NCI-H748 (cell line): ENCODE measurements around the gene PDZRN3.

Source experiments
- DNase-seq: peaks from one replicate; lab custom pipeline; 2025; ENCODE audit not compliant: unreplicated experiment; lab: John Stamatoyannopoulos, UW

PDZRN3 gene

DNA sequence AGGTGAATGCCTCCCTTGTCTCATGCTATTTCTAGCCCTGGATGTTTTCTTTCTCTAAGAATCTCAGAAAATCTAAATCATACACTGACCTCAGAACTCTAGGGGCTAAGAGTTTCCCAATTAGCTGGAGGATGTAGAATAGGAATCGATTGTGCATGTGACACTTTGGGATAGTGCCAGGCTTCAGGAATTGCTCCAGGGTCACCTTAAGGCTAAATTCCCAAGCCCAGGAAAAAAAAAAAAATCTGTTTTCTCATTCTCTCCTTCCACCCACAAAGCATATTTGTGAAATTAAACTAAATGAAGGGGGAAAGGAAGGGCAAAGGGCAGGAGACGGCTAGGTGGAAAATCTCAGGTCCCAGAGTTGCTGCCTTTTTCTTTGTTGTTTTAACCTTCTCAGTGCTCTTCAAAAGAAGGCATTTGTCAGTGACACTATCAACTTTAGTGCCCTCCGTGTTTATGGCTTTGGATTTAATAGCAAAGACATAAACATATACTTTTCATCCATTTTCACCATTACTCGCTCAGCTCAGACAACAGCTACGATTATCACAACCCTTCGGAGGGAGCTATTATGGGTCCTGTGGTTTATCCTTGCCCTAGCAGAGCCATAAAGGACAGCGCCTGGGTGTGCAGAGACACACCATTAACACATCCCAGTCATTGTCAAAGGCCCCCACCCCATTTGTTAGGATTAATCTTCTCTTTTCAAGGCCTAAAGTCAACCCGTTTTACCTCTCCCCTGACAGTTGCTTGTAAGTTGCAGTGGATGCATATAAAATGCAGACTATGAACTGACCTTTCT lies 271.7 kb downstream of the PDZRN3 start:
- DNase-seq, result no peak

DNA sequence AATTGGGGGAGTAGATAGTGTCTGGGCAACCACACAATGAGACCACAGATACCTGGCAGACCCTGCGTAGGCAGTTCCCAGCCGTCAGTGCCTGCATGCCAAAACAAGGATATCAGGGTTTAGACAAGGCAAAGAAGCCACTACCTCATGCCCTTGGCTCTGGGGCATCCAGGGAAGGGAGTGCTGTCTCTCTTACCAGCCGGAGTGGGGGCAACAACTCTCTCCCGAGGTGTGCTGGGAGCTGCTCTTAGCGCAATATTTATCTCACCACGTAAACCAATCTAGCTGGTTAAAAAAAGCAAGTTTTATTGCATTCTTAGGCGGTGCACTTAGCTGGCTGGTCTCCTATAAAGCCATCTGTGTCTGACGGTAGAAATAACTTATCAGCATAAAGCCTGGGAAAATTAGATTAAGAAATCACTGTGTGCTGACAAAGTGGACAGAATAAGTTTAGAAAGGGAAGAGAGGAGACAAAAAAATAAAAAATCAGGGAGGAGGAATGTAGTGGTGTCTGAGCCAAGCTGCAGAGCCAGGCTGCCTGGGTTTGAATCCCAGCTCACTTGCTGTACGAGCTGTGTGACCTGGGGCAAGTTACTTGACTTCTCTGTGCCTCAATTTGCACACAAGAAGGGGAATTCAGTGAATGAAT lies 273.2 kb downstream of the PDZRN3 start:
- DNase-seq, result no peak

DNA sequence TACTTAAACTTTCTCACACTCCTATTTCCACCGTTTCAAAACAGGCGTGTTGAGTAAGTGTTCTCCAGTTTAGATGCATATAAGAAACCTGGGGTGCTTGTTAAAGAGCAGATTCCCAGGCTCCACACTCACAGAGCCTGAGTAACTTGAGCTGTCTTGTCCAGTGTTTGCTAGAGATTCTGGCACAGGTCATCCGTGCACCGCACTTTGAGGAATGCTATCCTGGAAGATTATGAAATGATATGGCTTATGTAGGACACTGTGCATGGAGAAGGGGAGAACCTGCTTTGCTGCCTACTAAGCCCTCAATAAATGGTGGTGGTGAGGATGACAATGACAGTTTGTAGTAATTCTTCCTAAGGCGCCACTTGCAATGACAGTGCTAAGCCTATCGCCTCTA lies 273.7 kb downstream of the PDZRN3 start:
- no peak for DNase-seq

DNA sequence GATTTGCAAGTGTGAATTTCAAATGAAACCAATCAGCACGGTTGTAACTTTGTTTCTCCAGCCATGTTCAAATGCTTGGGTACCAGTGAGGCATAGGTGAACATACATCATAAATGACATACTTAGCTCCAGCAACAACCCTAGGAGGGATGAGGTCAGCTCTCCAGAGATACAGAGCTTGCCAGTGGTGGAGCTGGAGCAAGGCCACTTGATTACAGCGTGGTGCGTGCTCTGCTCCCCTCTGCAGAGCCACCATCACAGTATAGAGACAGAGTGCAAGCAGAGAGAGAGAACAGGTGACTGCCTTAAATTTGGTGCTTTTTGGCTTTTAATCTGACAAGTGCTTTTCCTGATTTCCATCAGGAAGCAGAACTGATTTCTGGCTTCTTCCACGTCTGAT lies 275.1 kb downstream of the PDZRN3 start:
- no peak for DNase-seq

DNA sequence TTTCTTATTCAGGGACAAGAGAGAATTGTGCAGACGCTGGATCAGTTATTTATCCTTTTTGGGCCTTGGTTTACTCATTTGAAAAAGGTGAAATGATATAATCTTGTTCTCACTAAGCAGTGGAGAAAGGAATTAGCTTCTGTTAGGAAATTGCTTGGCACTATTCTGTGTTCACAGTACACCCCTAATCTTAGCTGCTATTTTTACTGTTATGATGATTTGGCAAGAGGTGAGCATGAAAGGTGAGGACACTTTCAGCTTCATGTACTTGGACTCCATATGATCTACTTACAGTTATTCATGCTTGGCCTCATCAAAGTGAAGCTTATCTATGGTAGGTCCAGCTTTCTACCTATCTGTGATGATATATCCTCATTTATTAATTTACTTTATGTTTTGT lies 282.7 kb downstream of the PDZRN3 start:
- DNase-seq, result no peak

DNA sequence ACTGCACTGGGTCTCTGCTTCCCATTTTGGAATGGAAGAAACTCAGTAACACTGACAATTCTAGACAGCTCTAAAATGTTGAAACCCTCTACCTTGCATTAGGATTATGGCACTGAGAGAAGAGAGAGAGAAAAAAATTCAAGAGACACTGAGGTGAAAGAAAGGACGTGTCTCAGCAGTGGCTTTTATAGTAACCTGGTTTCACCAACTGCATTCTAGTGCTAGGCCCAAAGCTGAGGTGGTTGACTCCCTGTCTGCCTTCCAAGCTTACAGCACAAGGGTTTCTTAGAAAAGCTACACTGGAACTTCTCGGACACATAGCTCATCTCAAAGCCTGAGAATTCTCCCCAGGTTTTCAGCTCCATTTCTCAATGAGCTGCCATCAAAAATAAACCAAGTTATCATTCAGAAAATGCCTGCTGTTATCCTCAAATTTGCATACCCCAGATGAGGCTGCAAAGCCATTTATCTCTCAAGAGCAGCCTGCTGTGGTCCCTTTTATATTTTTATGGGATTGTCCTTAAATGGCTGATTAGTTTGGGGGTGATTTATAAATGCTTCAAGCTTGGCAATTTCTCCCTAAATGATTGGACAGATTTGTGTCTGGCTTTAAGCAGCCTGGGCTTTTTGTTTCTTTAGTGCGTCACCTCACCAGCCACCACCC lies 283.3 kb downstream of the PDZRN3 start:
- DNase-seq, result no peak

DNA sequence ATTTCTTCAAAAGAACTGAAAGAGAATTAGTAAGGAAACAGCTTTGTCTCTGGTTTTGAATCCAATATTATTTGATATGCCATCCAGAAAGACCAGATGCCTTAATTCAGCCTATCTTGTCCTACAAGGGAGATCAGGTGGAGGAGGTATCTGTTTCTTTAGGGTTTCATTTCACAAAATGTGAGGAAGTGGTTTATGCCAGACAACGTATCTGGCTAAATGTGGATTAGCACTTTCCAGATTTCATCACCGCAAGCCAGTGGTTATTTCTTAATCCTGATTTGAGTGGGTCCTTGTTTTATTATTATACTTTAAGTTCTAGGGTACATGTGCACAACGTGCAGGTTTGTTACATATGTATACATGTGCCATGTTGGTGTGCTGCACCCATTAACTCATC lies 292.2 kb downstream of the PDZRN3 start:
- no peak for DNase-seq
